K562 (cell line): ENCODE measurements around the gene PCDH1.

Experiments used
- ARID1B ChIP-seq: fragments of 450-650 bp; IDR thresholded peaks from 2 replicates; pipeline ENCODE4 v1.6.1; 2016; ENCODE audit warnings: antibody characterized with exemption, mild to moderate bottlenecking, inconsistent platforms
- CTCF ChIP-seq, 3 experiments: IDR thresholded peaks in 2 of 3; conservative IDR thresholded peaks in 1 of 3; 2 replicates each; pipeline ENCODE4 v1.5.1; 2011 to 2012; ENCODE audit warnings: low read length in 3 of 3, mild to moderate bottlenecking in 3 of 3, control low read depth in 2 of 3, improper control_type of control experiment in 1 of 3, inconsistent platforms in 1 of 3, low read depth in 1 of 3, mixed read lengths in 1 of 3, moderate library complexity in 1 of 3; ENCODE audit not compliant: insufficient read depth in 2 of 3
- ESRRA ChIP-seq: fragments of 450-650 bp; IDR thresholded peaks from 2 replicates; pipeline ENCODE4 v1.6.1; 2014; ENCODE audit warnings: low read depth, mild to moderate bottlenecking, moderate library complexity, borderline replicate concordance
- HNRNPL ChIP-seq: fragments of 200-400 bp; formaldehyde crosslinking; IDR thresholded peaks from 2 replicates; pipeline ENCODE4 v1.6.1; 2017; ENCODE audit warnings: low read depth, mild to moderate bottlenecking, low read length
- RB1 ChIP-seq: fragments of 450-650 bp; IDR thresholded peaks from 2 replicates; pipeline ENCODE4 v1.6.1; 2017; ENCODE audit warnings: low read depth, mild to moderate bottlenecking
- SP1 ChIP-seq: sonication (generic); formaldehyde crosslinking; IDR thresholded peaks from 2 replicates; pipeline ENCODE4 v1.8.1; 2022; ENCODE audit warnings: mild to moderate bottlenecking, missing genetic modification reagents
- TAF7 ChIP-seq: fragments of 450-650 bp; IDR thresholded peaks from 2 replicates; pipeline ENCODE4 v1.6.1; 2016; ENCODE audit warnings: missing genetic modification characterization, missing compliant biosample characterization
- TGIF2 ChIP-seq: sonication (generic); formaldehyde crosslinking; IDR thresholded peaks from 2 replicates; pipeline ENCODE4 v1.8.1; 2022; ENCODE audit warnings: mild to moderate bottlenecking, missing genetic modification reagents, moderate library complexity
- ZNF184 ChIP-seq: sonication (generic); formaldehyde crosslinking; IDR thresholded peaks from 2 replicates; pipeline ENCODE4 v1.5.0; 2020; ENCODE audit warnings: missing genetic modification reagents

- no peak for TF ChIP-seq HNRNPL
- TF ChIP-seq SP1 (CRISPR knock-in tag) = no peak
- TF ChIP-seq CTCF (IDR thresholded peaks at IDR 0.05 in 2 of 3, conservative IDR thresholded peaks at IDR 0.05 in 1 of 3; ENCODE audit: insufficient read depth in 2 of 3, low read depth in 1 of 3, low read length in 3 of 3) = no peak
- TF ChIP-seq ZNF184 (CRISPR knock-in tag) = no peak
- no peak for TF ChIP-seq TGIF2 (CRISPR knock-in tag)
- TF ChIP-seq ESRRA = no peak
- TF ChIP-seq ARID1B = no peak
- TF ChIP-seq RB1 = no peak
- TF ChIP-seq TAF7 (tag) = no peak
These were observed 1.2 kb upstream of the PCDH1 start for GRCh38 chr5:141879426-141879759.
